K562 (cell line): ENCODE results near the gene OLFML2A. TPM values are rescaled to one million over a fixed set of nuclear protein-coding genes. Genes with fewer than 3 reads are reported as not detected.

ENCODE experiments used
- AFF4 ChIP-seq: sonication (generic); formaldehyde crosslinking; IDR thresholded peaks from 2 replicates; pipeline ENCODE4 v1.8.0; 2023; ENCODE audit warnings: mild to moderate bottlenecking, missing genetic modification reagents
- CC2D1A ChIP-seq: fragments of 450-650 bp; IDR thresholded peaks from 2 replicates; pipeline ENCODE4 v1.6.1; 2017; ENCODE audit warnings: mild to moderate bottlenecking
- FUS ChIP-seq: fragments of 200-400 bp; formaldehyde crosslinking; optimal IDR thresholded peaks from 2 replicates; pipeline ENCODE3; 2017; ENCODE audit warnings: low read depth, low read length
- HINFP ChIP-seq: fragments of 450-650 bp; conservative IDR thresholded peaks from 2 replicates; pipeline ENCODE4 v1.6.1; 2016; ENCODE audit warnings: missing genetic modification characterization, low read depth, mild to moderate bottlenecking, control low read depth, missing compliant biosample characterization
- KDM1A ChIP-seq, 2 experiments: fragments of 450-650 bp; IDR thresholded peaks; 2 replicates each; pipeline ENCODE4 v1.6.1; 2016; ENCODE audit warnings: mild to moderate bottlenecking in 2 of 2
- PBX2 ChIP-seq, 2 experiments: IDR thresholded peaks in 1 of 2; conservative IDR thresholded peaks in 1 of 2; 2 replicates each; pipeline ENCODE4 v1.6.1; 2016; ENCODE audit warnings: low read depth in 2 of 2, mild to moderate bottlenecking in 1 of 2, missing compliant biosample characterization in 1 of 2, missing genetic modification characterization in 1 of 2, moderate library complexity in 1 of 2
- PHF21A ChIP-seq: fragments of 450-650 bp; IDR thresholded peaks from 2 replicates; pipeline ENCODE4 v1.6.1; 2017; ENCODE audit warnings: low read depth, borderline replicate concordance
- SRSF1 ChIP-seq: fragments of 200-400 bp; formaldehyde crosslinking; IDR thresholded peaks from 2 replicates; pipeline ENCODE4 v1.6.1; 2017; ENCODE audit warnings: mild to moderate bottlenecking, low read depth, low read length, moderate library complexity
- TAF1 ChIP-seq: IDR thresholded peaks from 2 replicates; pipeline ENCODE4 v1.6.1; 2011; ENCODE audit warnings: mild to moderate bottlenecking, low read length, moderate library complexity; ENCODE audit not compliant: insufficient read depth, control insufficient read depth, severe bottlenecking; ENCODE audit errors: extremely low read depth
- TRIM28 ChIP-seq: fragments of 450-650 bp; IDR thresholded peaks from 2 replicates; pipeline ENCODE4 v1.6.1; 2017
- ZFP30 ChIP-seq: fragments of 250-450 bp; sonication (Bioruptor Pico); IDR thresholded peaks from 2 replicates; pipeline ENCODE4 v1.8.0; 2022; ENCODE audit warnings: moderate library complexity, mild to moderate bottlenecking, inconsistent platforms, borderline replicate concordance
- ZNF408 ChIP-seq: fragments of 250-450 bp; sonication (Bioruptor Pico); IDR thresholded peaks from 2 replicates; pipeline ENCODE4 v1.4.0; 2020; ENCODE audit warnings: low read depth, mild to moderate bottlenecking, moderate library complexity
- polyA plus RNA-seq, 8 experiments: library from polyadenylated mRNA; depleted of rRNA in 4 of 8; stranded (reverse) in 5 of 8; unstranded in 3 of 8; fragments of >200 nt; fragmentation: Nextera tagmentation in 2 of 8; fragmentation: Illumina TruSeq in 1 of 8; extraction: Ambion mirVana in 2 of 8; extraction: Trizol in 1 of 8; gene quantifications; 2 replicates each; pipeline versions ENCODE4 v1.2.1 to v1.2.3, GENCODE V29; 2011 to 2014; ENCODE audit warnings: inconsistent platforms in 1 of 8, missing spikeins in 1 of 8
- total RNA-seq, 7 experiments: library from RNA; depleted of rRNA in 6 of 7; stranded (reverse); fragments of >200 nt in 6 of 7; fragmentation: Illumina TruSeq in 2 of 7; extraction: Trizol in 2 of 7; gene quantifications; 2 replicates each; pipeline versions ENCODE4 v1.2.1 to v1.2.3, GENCODE V29; 2011 to 2021; ENCODE audit warnings: low replicate concordance in 1 of 7
- TF ChIP-seq, protein P1 (sequence below): sonication (generic); formaldehyde crosslinking; IDR thresholded peaks from 2 replicates; pipeline ENCODE4 v1.8.0; 2022; ENCODE audit warnings: missing genetic modification reagents, mild to moderate bottlenecking, moderate library complexity, borderline replicate concordance
- TF ChIP-seq, protein P2 (sequence below): fragments of 200-800 bp; sonication (Bioruptor generic); IDR thresholded peaks from 2 replicates; pipeline ENCODE4 v1.6.1; 2017; ENCODE audit warnings: missing genetic modification characterization, missing compliant biosample characterization
- TF ChIP-seq, protein P3 (sequence below): sonication (generic); formaldehyde crosslinking; IDR thresholded peaks from 2 replicates; pipeline ENCODE4 v1.9.0; 2022; ENCODE audit warnings: mild to moderate bottlenecking, missing genetic modification reagents

Gene OLFML2A
- total and polyA plus RNA-seq, 9 of the 15 experiments (the other 6 are each of a cell fraction or from before 2014, with no cell fraction given): 0.16 TPM; not detected in 8

DNA sequence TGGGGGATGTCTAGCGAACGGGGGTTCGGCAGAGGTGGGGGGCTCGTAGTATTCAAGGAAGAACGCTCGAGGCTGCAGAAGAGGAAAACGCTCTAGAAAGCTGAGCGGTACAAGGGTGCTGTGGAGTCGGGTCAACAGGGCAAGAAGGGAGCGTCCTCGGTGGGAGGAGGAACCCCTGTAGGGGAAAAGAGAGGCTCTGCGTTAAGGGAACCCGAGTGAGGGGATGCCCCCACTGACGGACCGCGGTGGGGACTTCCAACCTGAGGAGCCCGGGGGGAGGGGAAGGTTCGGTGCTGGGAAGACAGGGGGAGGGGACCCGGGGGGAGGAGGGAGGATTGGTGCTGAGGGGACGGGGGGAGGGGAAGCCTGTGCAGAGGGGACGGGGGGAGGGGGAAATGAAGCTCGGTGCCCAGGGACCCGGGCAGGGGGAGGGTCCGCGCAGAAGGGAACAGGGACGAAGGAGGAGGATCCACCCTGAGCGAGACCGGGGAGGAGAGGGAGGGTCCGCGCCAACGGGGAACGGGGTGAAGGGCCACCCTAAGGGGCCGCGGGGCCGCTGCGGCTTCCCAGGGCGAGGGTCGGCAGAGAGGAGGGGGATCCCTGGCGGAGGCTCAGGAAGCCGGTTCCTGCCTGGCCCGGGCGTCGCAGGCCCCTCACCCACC, 6.4 kb upstream of the OLFML2A start (continued):
- TF ChIP-seq, protein P1, sequence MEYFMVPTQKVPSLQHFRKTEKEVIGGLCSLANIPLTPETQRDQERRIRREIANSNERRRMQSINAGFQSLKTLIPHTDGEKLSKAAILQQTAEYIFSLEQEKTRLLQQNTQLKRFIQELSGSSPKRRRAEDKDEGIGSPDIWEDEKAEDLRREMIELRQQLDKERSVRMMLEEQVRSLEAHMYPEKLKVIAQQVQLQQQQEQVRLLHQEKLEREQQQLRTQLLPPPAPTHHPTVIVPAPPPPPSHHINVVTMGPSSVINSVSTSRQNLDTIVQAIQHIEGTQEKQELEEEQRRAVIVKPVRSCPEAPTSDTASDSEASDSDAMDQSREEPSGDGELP (CRISPR knock-in tag): 0 out of 2 replicates have a peak, but pooled peaks have one; percentile 4
- peak; percentile 41 for TF ChIP-seq TAF1
- peak; percentile 97 for TF ChIP-seq HINFP (tag)
- TF ChIP-seq FUS: no peak
- no peak for TF ChIP-seq PHF21A
- TF ChIP-seq, protein P2, sequence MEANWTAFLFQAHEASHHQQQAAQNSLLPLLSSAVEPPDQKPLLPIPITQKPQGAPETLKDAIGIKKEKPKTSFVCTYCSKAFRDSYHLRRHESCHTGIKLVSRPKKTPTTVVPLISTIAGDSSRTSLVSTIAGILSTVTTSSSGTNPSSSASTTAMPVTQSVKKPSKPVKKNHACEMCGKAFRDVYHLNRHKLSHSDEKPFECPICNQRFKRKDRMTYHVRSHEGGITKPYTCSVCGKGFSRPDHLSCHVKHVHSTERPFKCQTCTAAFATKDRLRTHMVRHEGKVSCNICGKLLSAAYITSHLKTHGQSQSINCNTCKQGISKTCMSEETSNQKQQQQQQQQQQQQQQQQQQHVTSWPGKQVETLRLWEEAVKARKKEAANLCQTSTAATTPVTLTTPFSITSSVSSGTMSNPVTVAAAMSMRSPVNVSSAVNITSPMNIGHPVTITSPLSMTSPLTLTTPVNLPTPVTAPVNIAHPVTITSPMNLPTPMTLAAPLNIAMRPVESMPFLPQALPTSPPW (CRISPR knock-in tag): no peak
- TF ChIP-seq AFF4 (CRISPR knock-in tag): peak; percentile 40; the same call in 1 of the 2 replicates
- TF ChIP-seq CC2D1A: peak; percentile 95
- no peak for TF ChIP-seq SRSF1
- TF ChIP-seq PBX2 (CRISPR knock-in tag; IDR thresholded peaks at IDR 0.05; ENCODE audit: low read depth): no peak
- no peak for TF ChIP-seq PBX2 (tag; conservative IDR thresholded peaks at IDR 0.05; ENCODE audit: low read depth)
- no peak for TF ChIP-seq TRIM28
- TF ChIP-seq, protein P3, sequence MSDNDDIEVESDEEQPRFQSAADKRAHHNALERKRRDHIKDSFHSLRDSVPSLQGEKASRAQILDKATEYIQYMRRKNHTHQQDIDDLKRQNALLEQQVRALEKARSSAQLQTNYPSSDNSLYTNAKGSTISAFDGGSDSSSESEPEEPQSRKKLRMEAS (CRISPR knock-in tag): no peak
- no peak for TF ChIP-seq ZNF408 (CRISPR knock-in tag)
- peak in 1 of 2 experiments; percentile 56; a peak in 1 of 4 replicates for TF ChIP-seq KDM1A (IDR thresholded peaks at IDR 0.05)
- no peak for TF ChIP-seq ZFP30 (CRISPR knock-in tag)
